Measurements from ENCODE around the gene UPK3BL2. TPM values are rescaled to one million over a fixed set of nuclear protein-coding genes. Genes with fewer than 3 reads are reported as not detected.
"Not testable (repeated sequence)": the region's sequence is repeated elsewhere in the genome, so short reads cannot be mapped to it uniquely, and the experiment has no call there.

The UPK3BL2 gene
- total RNA-seq, 1 donor from 2014 or later = 9.8 TPM

GRCh38 chr7:102572261-102573239, 29.1 kb upstream of the UPK3BL2 start, which contains the start of gene POLR2J3:
Gene POLR2J3 (minus strand): TSS chr7:102572583. CDS start chr7:102572521, 62 bp downstream.
- Histone ChIP-seq H3K4me3 (peak within 1 kb of the TSS; percentile 65 to 79), H3K27ac (peak within 1 kb of the TSS; percentile 72)
- H3K27me3 ChIP-seq; H3K9me3 ChIP-seq; H3K4me1 ChIP-seq; H3K36me3 ChIP-seq; intact Hi-C loops (cut with DNase I): not testable (repeated sequence)
- TF ChIP-seq POLR2AphosphoS5 (IDR thresholded peaks at IDR 0.05; ENCODE audit: insufficient read depth in 1 of 2, low read depth in 1 of 2) (peak in 1 of 2 donors; percentile 38), CTCF (IDR thresholded peaks at IDR 0.05) (peak in 1 of 3 experiments; percentile 81)
- DNase-seq (ENCODE audit: extremely low spot score in 2 of 2) = peak; percentile 89 to 96

- H3K9me3 ChIP-seq; H3K4me1 ChIP-seq; intact Hi-C loops (cut with DNase I); DNase-seq (ENCODE audit: extremely low spot score in 2 of 2); H3K27me3 ChIP-seq; H3K36me3 ChIP-seq; H3K27ac ChIP-seq; H3K4me3 ChIP-seq: not testable (repeated sequence)
Observed at GRCh38 chr7:102568620-102569019, 25.1 kb upstream of the UPK3BL2 start.

- DNase-seq (ENCODE audit: extremely low spot score in 2 of 2); H3K4me1 ChIP-seq; H3K4me3 ChIP-seq; H3K9me3 ChIP-seq; H3K36me3 ChIP-seq; H3K27ac ChIP-seq; intact Hi-C loops (cut with DNase I); H3K27me3 ChIP-seq: not testable (repeated sequence)
Observed at GRCh38 chr7:102550808-102551422, 7.4 kb upstream of the UPK3BL2 start, which contains the start of gene SPDYE2. Gene SPDYE2 (plus strand): TSS chr7:102551226. CDS start chr7:102553256, 2,030 bp downstream.

GRCh38 chr7:102546353-102546752, 2.9 kb upstream of the UPK3BL2 start:
- H3K9me3 ChIP-seq; H3K27ac ChIP-seq; DNase-seq (ENCODE audit: extremely low spot score in 2 of 2); H3K4me1 ChIP-seq; intact Hi-C loops (cut with DNase I); H3K4me3 ChIP-seq; H3K27me3 ChIP-seq; H3K36me3 ChIP-seq: not testable (repeated sequence)

GRCh38 chr7:102545288-102545687, 1.8 kb upstream of the UPK3BL2 start:
- H3K4me1 ChIP-seq; H3K27ac ChIP-seq; intact Hi-C loops (cut with DNase I); H3K27me3 ChIP-seq; H3K4me3 ChIP-seq; H3K36me3 ChIP-seq; DNase-seq (ENCODE audit: extremely low spot score in 2 of 2); H3K9me3 ChIP-seq: not testable (repeated sequence)

- H3K4me3 ChIP-seq; H3K36me3 ChIP-seq; H3K9me3 ChIP-seq; H3K27ac ChIP-seq; intact Hi-C loops (cut with DNase I); DNase-seq (ENCODE audit: extremely low spot score in 2 of 2); H3K4me1 ChIP-seq; H3K27me3 ChIP-seq: not testable (repeated sequence)
Observed at GRCh38 chr7:102544372-102544771, 876 bp upstream of the UPK3BL2 start.

GRCh38 chr7:102542771-102543170, 725 bp downstream of the UPK3BL2 start:
- DNase-seq (ENCODE audit: extremely low spot score in 2 of 2); intact Hi-C loops (cut with DNase I); H3K4me1 ChIP-seq; H3K4me3 ChIP-seq; H3K27ac ChIP-seq; H3K27me3 ChIP-seq; H3K9me3 ChIP-seq; H3K36me3 ChIP-seq: not testable (repeated sequence)

- DNase-seq (ENCODE audit: extremely low spot score in 2 of 2); H3K27me3 ChIP-seq; H3K4me1 ChIP-seq; intact Hi-C loops (cut with DNase I); H3K27ac ChIP-seq; H3K4me3 ChIP-seq; H3K9me3 ChIP-seq; H3K36me3 ChIP-seq: not testable (repeated sequence)
Observed at GRCh38 chr7:102542083-102542482, 1.4 kb downstream of the UPK3BL2 start.

- DNase-seq (ENCODE audit: extremely low spot score in 2 of 2); intact Hi-C loops (cut with DNase I); H3K27ac ChIP-seq: not testable (repeated sequence)
Observed at GRCh38 chr7:102540604-102541003, 2.9 kb downstream of the UPK3BL2 start.

GRCh38 chr7:102535062-102535615, 8.4 kb downstream of the UPK3BL2 start:
- H3K9me3 ChIP-seq; H3K27ac ChIP-seq; H3K36me3 ChIP-seq; intact Hi-C loops (cut with DNase I); H3K4me1 ChIP-seq; H3K27me3 ChIP-seq; H3K4me3 ChIP-seq; DNase-seq (ENCODE audit: extremely low spot score in 2 of 2): not testable (repeated sequence)

More at GRCh38 chr7:102540604-102541003, 2.9 kb downstream of the UPK3BL2 start:
- not testable (repeated sequence) for H3K4me1 ChIP-seq, H3K9me3 ChIP-seq, H3K36me3 ChIP-seq, H3K27me3 ChIP-seq, H3K4me3 ChIP-seq

- H3K4me3 ChIP-seq; H3K36me3 ChIP-seq; DNase-seq (ENCODE audit: extremely low spot score in 2 of 2); H3K27ac ChIP-seq; H3K4me1 ChIP-seq; H3K27me3 ChIP-seq; intact Hi-C loops (cut with DNase I); H3K9me3 ChIP-seq: not testable (repeated sequence)
Observed at GRCh38 chr7:102532127-102532526, 11.4 kb downstream of the UPK3BL2 start.

GRCh38 chr7:102531583-102531982, 11.9 kb downstream of the UPK3BL2 start:
- H3K27ac ChIP-seq; DNase-seq (ENCODE audit: extremely low spot score in 2 of 2); H3K36me3 ChIP-seq; H3K9me3 ChIP-seq; H3K4me1 ChIP-seq; H3K27me3 ChIP-seq; H3K4me3 ChIP-seq; intact Hi-C loops (cut with DNase I): not testable (repeated sequence)

All from vagina (tissue), 2 donors.